Measurements from ENCODE around the gene TAOK3. TPM values are rescaled to one million over a fixed set of nuclear protein-coding genes. Genes with fewer than 3 reads are reported as not detected.

The TAOK3 gene
- total RNA-seq, 1 experiment from 2014 or later, result 17.7 TPM

DNA sequence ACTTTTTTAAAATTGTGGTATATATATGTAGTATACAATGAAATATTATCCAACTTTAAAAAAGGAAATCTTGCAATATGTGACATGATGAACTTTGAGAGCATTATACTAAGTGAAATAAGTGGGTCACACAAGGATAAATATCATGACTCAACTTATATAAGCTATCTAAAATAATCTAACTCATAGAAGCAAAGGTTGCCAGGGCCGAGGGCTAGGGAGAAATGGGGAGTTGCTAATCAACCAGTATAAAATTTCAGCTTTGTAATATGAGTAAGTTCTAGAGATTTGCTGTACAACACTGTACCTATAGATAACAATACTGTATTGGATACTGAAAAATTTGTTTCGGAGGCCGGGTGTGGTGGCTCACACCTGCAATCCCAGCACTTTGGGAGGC lies 38.5 kb downstream of the TAOK3 start:
- Histone ChIP-seq H3K9me3 (no peaks in the 10 kb centered on the region), H3K4me1 (no peaks in the 10 kb centered on the region), H3K36me3 (ENCODE audit: control insufficient read depth, insufficient read depth, low read length) (no peaks in the 10 kb centered on the region), H3K27me3 (replicated peaks; ENCODE audit: control insufficient read depth, insufficient read depth, low read length) (no peaks in the 10 kb centered on the region), H3K4me3 (ENCODE audit: low read depth, low read length) (no peak overlapping the region)
- Mint-ChIP-seq H3K36me3 (ENCODE audit: insufficient read depth, unreplicated experiment) (peaks cover 6% of the 10 kb centered on the region), H3K4me3 (ENCODE audit: unreplicated experiment) (no peak overlapping the region), H3K4me1 (ENCODE audit: low read depth, unreplicated experiment) (peaks cover 7% of the 10 kb centered on the region), H3K9me3 (ENCODE audit: unreplicated experiment) (peaks cover 9% of the 10 kb centered on the region), H3K27me3 (ENCODE audit: insufficient read depth, unreplicated experiment) (no peaks in the 10 kb centered on the region), H3K27ac (ENCODE audit: unreplicated experiment) (no peak overlapping the region)
- intact Hi-C loops (cut with micrococcal nuclease; ENCODE audit: unreplicated experiment), result no loop called here
- ChIA-PET CTCF (interaction anchor here (0.7 kb wide), 1 partner anchor 1378 kb away, joined by 8 read pairs; no protein-coding TSS in a partner anchor), POLR2A (no interaction called here)
- no peak for DNase-seq
- BruUV-seq (replicated peaks), result no TSS peak
- TF ChIP-seq, protein P1, sequence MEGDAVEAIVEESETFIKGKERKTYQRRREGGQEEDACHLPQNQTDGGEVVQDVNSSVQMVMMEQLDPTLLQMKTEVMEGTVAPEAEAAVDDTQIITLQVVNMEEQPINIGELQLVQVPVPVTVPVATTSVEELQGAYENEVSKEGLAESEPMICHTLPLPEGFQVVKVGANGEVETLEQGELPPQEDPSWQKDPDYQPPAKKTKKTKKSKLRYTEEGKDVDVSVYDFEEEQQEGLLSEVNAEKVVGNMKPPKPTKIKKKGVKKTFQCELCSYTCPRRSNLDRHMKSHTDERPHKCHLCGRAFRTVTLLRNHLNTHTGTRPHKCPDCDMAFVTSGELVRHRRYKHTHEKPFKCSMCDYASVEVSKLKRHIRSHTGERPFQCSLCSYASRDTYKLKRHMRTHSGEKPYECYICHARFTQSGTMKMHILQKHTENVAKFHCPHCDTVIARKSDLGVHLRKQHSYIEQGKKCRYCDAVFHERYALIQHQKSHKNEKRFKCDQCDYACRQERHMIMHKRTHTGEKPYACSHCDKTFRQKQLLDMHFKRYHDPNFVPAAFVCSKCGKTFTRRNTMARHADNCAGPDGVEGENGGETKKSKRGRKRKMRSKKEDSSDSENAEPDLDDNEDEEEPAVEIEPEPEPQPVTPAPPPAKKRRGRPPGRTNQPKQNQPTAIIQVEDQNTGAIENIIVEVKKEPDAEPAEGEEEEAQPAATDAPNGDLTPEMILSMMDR (IDR thresholded peaks at IDR 0.05; ENCODE audit: insufficient read depth in 1 of 2, low read depth in 1 of 2, low read length in 1 of 2, severe bottlenecking in 1 of 2, unreplicated experiment in 1 of 2), result no peak

DNA sequence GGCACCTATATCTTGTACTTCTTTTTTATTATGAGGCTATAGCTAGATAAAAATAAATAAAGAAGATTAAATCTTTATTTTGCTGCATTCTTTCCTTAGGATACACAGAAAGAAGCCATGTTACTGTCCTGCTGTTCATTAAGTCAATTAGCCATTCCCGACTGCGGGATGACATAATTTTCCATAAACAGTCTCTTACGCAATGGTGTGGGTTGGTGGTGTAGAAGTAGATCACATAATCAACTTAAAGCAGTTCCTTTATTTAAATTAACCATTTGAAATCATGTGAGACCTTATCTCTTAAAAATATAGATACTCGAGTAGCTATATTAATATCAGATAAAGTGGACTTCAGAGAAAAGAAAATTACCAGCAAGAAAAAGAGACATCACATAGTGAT lies 40.2 kb downstream of the TAOK3 start:
- H3K4me3 Mint-ChIP-seq (ENCODE audit: unreplicated experiment), result no peak overlapping the region

DNA sequence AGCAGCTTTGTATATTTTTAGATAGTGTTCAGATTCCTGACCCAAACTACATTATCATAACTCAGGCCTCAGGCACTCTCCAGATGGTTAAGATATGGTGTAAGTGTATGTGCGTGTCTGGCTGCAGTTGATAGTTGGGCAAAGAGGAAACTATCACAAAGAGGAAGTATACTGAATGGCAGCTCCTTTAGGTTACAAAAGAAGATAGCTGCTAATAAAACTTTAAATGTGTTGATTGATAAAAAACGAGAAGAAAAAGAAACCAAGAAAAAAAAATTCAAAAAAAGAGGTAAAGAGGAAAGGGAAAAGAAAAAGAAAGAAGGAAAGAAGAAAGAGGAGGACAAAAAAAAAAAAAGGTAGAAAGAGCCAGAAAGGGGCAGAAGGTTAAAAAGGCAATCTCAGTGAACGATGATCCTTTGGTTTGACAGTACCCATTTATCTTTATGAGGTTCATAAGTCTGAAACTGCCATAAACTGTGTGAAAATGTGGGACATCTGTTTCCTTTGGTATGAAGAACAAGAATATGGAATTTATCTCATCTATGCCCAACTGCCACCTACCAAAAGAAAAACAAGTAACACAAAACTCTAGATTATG lies 42.2 kb downstream of the TAOK3 start:
- H3K4me3 ChIP-seq (ENCODE audit: low read depth, low read length), result no peak overlapping the region
- Mint-ChIP-seq H3K27me3 (ENCODE audit: insufficient read depth, unreplicated experiment) (no peaks in the 10 kb centered on the region), H3K4me1 (ENCODE audit: low read depth, unreplicated experiment) (peaks cover 7% of the 10 kb centered on the region), H3K27ac (ENCODE audit: unreplicated experiment) (no peak overlapping the region), H3K4me3 (ENCODE audit: unreplicated experiment) (no peak overlapping the region), H3K9me3 (ENCODE audit: unreplicated experiment) (peaks cover 9% of the 10 kb centered on the region), H3K36me3 (ENCODE audit: insufficient read depth, unreplicated experiment) (no peaks in the 10 kb centered on the region)
- ChIA-PET CTCF (no interaction called here), POLR2A (no interaction called here)
- no peaks in the 10 kb centered on the region for H3K36me3 ChIP-seq (ENCODE audit: control insufficient read depth, insufficient read depth, low read length)
- no TSS peak for BruUV-seq (replicated peaks)
- DNase-seq, result no peak
- no peaks in the 10 kb centered on the region for H3K9me3 ChIP-seq
- no peaks in the 10 kb centered on the region for H3K27me3 ChIP-seq (replicated peaks; ENCODE audit: control insufficient read depth, insufficient read depth, low read length)
- TF ChIP-seq, protein P1 (IDR thresholded peaks at IDR 0.05; ENCODE audit: insufficient read depth in 1 of 2, low read depth in 1 of 2, low read length in 1 of 2, severe bottlenecking in 1 of 2, unreplicated experiment in 1 of 2), result no peak
- intact Hi-C loops (cut with micrococcal nuclease; ENCODE audit: unreplicated experiment), result no loop called here
- no peaks in the 10 kb centered on the region for H3K4me1 ChIP-seq

More for the DNA sequence above, 40.2 kb downstream of the TAOK3 start:
- Mint-ChIP-seq H3K27me3 (ENCODE audit: insufficient read depth, unreplicated experiment) (no peaks in the 10 kb centered on the region), H3K4me1 (ENCODE audit: low read depth, unreplicated experiment) (peaks cover 7% of the 10 kb centered on the region), H3K27ac (ENCODE audit: unreplicated experiment) (no peak overlapping the region), H3K9me3 (ENCODE audit: unreplicated experiment) (peaks cover 9% of the 10 kb centered on the region), H3K36me3 (ENCODE audit: insufficient read depth, unreplicated experiment) (peaks cover 6% of the 10 kb centered on the region)
- BruUV-seq (replicated peaks), result no TSS peak
- Histone ChIP-seq H3K4me3 (ENCODE audit: low read depth, low read length) (no peak overlapping the region), H3K27me3 (replicated peaks; ENCODE audit: control insufficient read depth, insufficient read depth, low read length) (no peaks in the 10 kb centered on the region), H3K36me3 (ENCODE audit: control insufficient read depth, insufficient read depth, low read length) (no peaks in the 10 kb centered on the region), H3K4me1 (no peaks in the 10 kb centered on the region), H3K9me3 (no peaks in the 10 kb centered on the region)
- POLR2A ChIA-PET, result interaction anchor here (0.7 kb wide), 1 partner anchor 68 kb away, joined by 6 read pairs; no protein-coding TSS in a partner anchor
- DNase-seq, result no peak
- CTCF ChIA-PET, result interaction anchor here (0.9 kb wide), 1 partner anchor 45 kb away, joined by 3 read pairs; no protein-coding TSS in a partner anchor
- TF ChIP-seq, protein P1 (IDR thresholded peaks at IDR 0.05; ENCODE audit: insufficient read depth in 1 of 2, low read depth in 1 of 2, low read length in 1 of 2, severe bottlenecking in 1 of 2, unreplicated experiment in 1 of 2), result no peak
- intact Hi-C loops (cut with micrococcal nuclease; ENCODE audit: unreplicated experiment), result no loop called here
